B cell (primary cell): ENCODE measurements around the gene OPN1MW3. TPM values are rescaled to one million over a fixed set of nuclear protein-coding genes. Genes with fewer than 3 reads are reported as not detected.

Source experiments
- ATAC-seq: fragments of 200-7000 bp; cut with Tn5 transposase; one replicate; pipeline ENCODE4 v1.10.0; 2021; ENCODE audit warnings: low read depth, mild to moderate bottlenecking, moderate number of reproducible peaks, moderate library complexity
- CTCF ChIA-PET: fragments of 350-600 bp; sonication (Branson Sonifier 250); formaldehyde crosslinking; loops from one replicate; lab custom pipeline; 2021; ENCODE audit warnings: antibody characterized with exemption, inconsistent platforms; lab: Charles Lee
- POLR2A ChIA-PET: fragments of 350-600 bp; sonication (Branson Sonifier 250); formaldehyde crosslinking; loops from one replicate; lab custom pipeline; 2021; ENCODE audit warnings: antibody characterized with exemption; lab: Charles Lee
- DNase-seq: peaks from one replicate; pipeline ENCODE4 v3.0.0; 2013
- H2AFZ ChIP-seq: 2 replicates; pipeline ENCODE4 v1.6.1; 2012; ENCODE audit warnings: mild to moderate bottlenecking, low read depth, low read length; ENCODE audit not compliant: insufficient read depth, poor library complexity, severe bottlenecking
- H3K27ac ChIP-seq, 2 donors: 1 replicate in 1 of 2; 2 replicates in 1 of 2; pipeline ENCODE4 v1.5.1; 2012 to 2013; ENCODE audit warnings: low read length in 2 of 2, mild to moderate bottlenecking in 2 of 2, moderate library complexity in 1 of 2
- H3K27me3 ChIP-seq, 4 experiments: fragments of 200-600 bp in 1 of 4; sonication (generic) in 1 of 4; replicated peaks in 1 of 4; 1 replicate in 2 of 4; 2 replicates in 2 of 4; pipeline versions ENCODE4 v1.6.1 to v1.7.0; 2013 to 2016; ENCODE audit warnings: low read length in 3 of 4, mild to moderate bottlenecking in 2 of 4, mixed read lengths in 1 of 4, moderate library complexity in 1 of 4; ENCODE audit not compliant: insufficient read depth in 4 of 4, control insufficient read depth in 3 of 4; ENCODE audit errors: control extremely low read depth in 1 of 4
- H3K36me3 ChIP-seq, 2 experiments: replicated peaks in 1 of 2; 1 replicate in 1 of 2; 2 replicates in 1 of 2; pipeline versions ENCODE4 v1.6.1 to v1.7.1; 2013; ENCODE audit warnings: low read length in 1 of 2; ENCODE audit not compliant: insufficient read depth in 2 of 2, control insufficient read depth in 1 of 2; ENCODE audit errors: control extremely low read depth in 1 of 2, extremely low read depth in 1 of 2
- H3K4me1 ChIP-seq, 2 donors: fragments of 200-600 bp in 1 of 2; sonication (generic) in 1 of 2; 1 replicate in 1 of 2; 2 replicates in 1 of 2; pipeline versions ENCODE4 v1.5.1 to v1.6.1; 2013 to 2017; ENCODE audit warnings: low read length in 2 of 2; ENCODE audit not compliant: control insufficient read depth in 2 of 2, insufficient read depth in 2 of 2
- H3K4me2 ChIP-seq: replicated peaks from 2 replicates; pipeline ENCODE3; 2012; ENCODE audit warnings: mild to moderate bottlenecking, low read depth, low read length; ENCODE audit not compliant: poor library complexity, severe bottlenecking
- H3K4me3 ChIP-seq, 5 experiments: fragments of 200-600 bp in 1 of 5; sonication (generic) in 1 of 5; 1 replicate in 3 of 5; 2 replicates in 2 of 5; pipeline versions ENCODE4 v1.5.1 to v1.7.0; 2011 to 2016; ENCODE audit warnings: low read length in 4 of 5, mild to moderate bottlenecking in 4 of 5, low read depth in 2 of 5, control low read depth in 1 of 5, moderate library complexity in 1 of 5; ENCODE audit not compliant: insufficient read depth in 1 of 5; ENCODE audit errors: control extremely low read depth in 1 of 5, extremely low read depth in 1 of 5
- H3K79me2 ChIP-seq: fragments of 200-600 bp; sonication (generic); one replicate; pipeline ENCODE4 v1.6.0; 2016; ENCODE audit warnings: low read length; ENCODE audit not compliant: control insufficient read depth, insufficient read depth
- H3K9ac ChIP-seq: fragments of 200-600 bp; sonication (generic); 2 replicates; pipeline ENCODE4 v1.6.1; 2017; ENCODE audit warnings: mild to moderate bottlenecking, low read length, moderate library complexity
- H3K9me3 ChIP-seq, 3 donors: one replicate each; pipeline versions ENCODE4 v1.6.1 to v1.7.1; 2013; ENCODE audit warnings: low read length in 2 of 3; ENCODE audit not compliant: control insufficient read depth in 2 of 3, insufficient read depth in 1 of 3; ENCODE audit errors: control extremely low read depth in 1 of 3
- H4K20me1 ChIP-seq: 2 replicates; pipeline ENCODE4 v1.6.0; 2012; ENCODE audit warnings: mild to moderate bottlenecking, low read length; ENCODE audit not compliant: insufficient read depth, control insufficient read depth, poor library complexity, severe bottlenecking
- H3K27ac Mint-ChIP-seq: one replicate; pipeline ENCODE4 v1.8.0; 2021; ENCODE audit warnings: mixed read lengths
- H3K27me3 Mint-ChIP-seq: one replicate; pipeline ENCODE4 v1.8.0; 2021; ENCODE audit warnings: mixed read lengths
- H3K4me1 Mint-ChIP-seq: one replicate; pipeline ENCODE4 v1.8.0; 2021; ENCODE audit warnings: mixed read lengths
- H3K4me3 Mint-ChIP-seq: one replicate; pipeline ENCODE4 v1.8.0; 2021; ENCODE audit warnings: mixed read lengths
- H3K9me3 Mint-ChIP-seq: one replicate; pipeline ENCODE4 v1.8.0; 2022; ENCODE audit warnings: mixed read lengths; ENCODE audit not compliant: insufficient read depth
- CTCF ChIP-seq: fragments of 200-600 bp; IDR thresholded peaks from one replicate; pipeline ENCODE4 v1.8.0; 2022; ENCODE audit warnings: antibody characterized with exemption, mild to moderate bottlenecking
- EZH2 ChIP-seq: IDR thresholded peaks from 2 replicates; pipeline ENCODE4 v1.6.1; 2012; ENCODE audit warnings: borderline replicate concordance, low read depth, mild to moderate bottlenecking, moderate library complexity, low read length; ENCODE audit not compliant: insufficient read depth, poor library complexity, severe bottlenecking
- WGBS: methylation state at CpG from one replicate; pipeline ENCODE4 v1.1.5; 2013; ENCODE audit warnings: missing lambda C conversion rate; ENCODE audit not compliant: insufficient coverage; 5-methylcytosine and 5-hydroxymethylcytosine counted together
- intact Hi-C: fragments of 100-400 bp; cut with micrococcal nuclease; formaldehyde crosslinking; loops from one replicate; pipeline ENCODE4 v1.10.0; 2022
- polyA plus RNA-seq: library from polyadenylated mRNA; depleted of rRNA; stranded (reverse); fragments of >200 nt; gene quantifications from 2 replicates; pipeline ENCODE4 v1.2.3, GENCODE V29; 2012
- total RNA-seq, 2 donors: library from RNA; stranded (reverse); fragments of 120-200 nt in 1 of 2; gene quantifications; 1 replicate in 1 of 2; 2 replicates in 1 of 2; pipeline versions ENCODE4 v1.2.3 to v1.2.4, GENCODE V29; 2013 to 2022

OPN1MW3 gene
- total and polyA plus RNA-seq, 2 donors (not counting 1 experiment from before 2014, with no cell fraction given) = not detected

- 93% methylated on average over 3 of the region's 8 CpGs for WGBS
- Histone ChIP-seq H3K9me3 (peaks cover 0 to 5% (median 0%) of the 10 kb centered on the region in 3 donors), H3K36me3 (no peaks in the 10 kb centered on the region), H3K9ac (no peak overlapping the region), H3K4me2 (no peak overlapping the region), H3K79me2 (no peaks in the 10 kb centered on the region), H3K27ac (no peak overlapping the region), H3K4me3 (no peak overlapping the region), H3K4me1 (peaks cover 34 to 41% of the 10 kb centered on the region in 2 donors), H2AFZ (no peak overlapping the region), H4K20me1 (no peaks in the 10 kb centered on the region), H3K27me3 (no peaks in the 10 kb centered on the region)
- intact Hi-C loops = no loop called here
- H3K4me3 Mint-ChIP-seq = no peak overlapping the region
- ChIA-PET POLR2A (interaction anchor here (0.6 kb wide), 1 partner anchor 240 kb away, joined by 6 read pairs; no protein-coding TSS in a partner anchor), CTCF (interaction anchor here (0.7 kb wide), 1 partner anchor 244 kb away, joined by 4 read pairs; no protein-coding TSS in a partner anchor)
- no peak for TF ChIP-seq EZH2
- no peak for TF ChIP-seq CTCF
- ATAC-seq (no peak), DNase-seq (no peak)
- no peaks in the 10 kb centered on the region for H3K27me3 Mint-ChIP-seq
- no peaks in the 10 kb centered on the region for H3K9me3 Mint-ChIP-seq
- no peak overlapping the region for H3K27ac Mint-ChIP-seq
- H3K4me1 Mint-ChIP-seq = peaks cover 40% of the 10 kb centered on the region
Measured at GRCh38 chrX:154303476-154303875, 46.1 kb downstream of the OPN1MW3 start.

- Mint-ChIP-seq H3K4me3 (no peak overlapping the region), H3K9me3 (no peaks in the 10 kb centered on the region), H3K27ac (no peak overlapping the region), H3K27me3 (no peaks in the 10 kb centered on the region), H3K4me1 (peaks cover 38% of the 10 kb centered on the region)
- POLR2A ChIA-PET = no interaction called here
- 80% methylated on average over 2 of the region's 10 CpGs for whole genome bisulfite sequencing
- Histone ChIP-seq H3K27me3 (no peaks in the 10 kb centered on the region), H3K4me1 (peaks cover 34 to 43% of the 10 kb centered on the region in 2 donors), H3K79me2 (no peaks in the 10 kb centered on the region), H3K4me2 (no peak overlapping the region), H2AFZ (no peak overlapping the region), H3K4me3 (no peak overlapping the region), H3K9ac (no peak overlapping the region), H3K36me3 (no peaks in the 10 kb centered on the region), H3K27ac (no peak overlapping the region), H3K9me3 (peaks cover 0 to 5% (median 0%) of the 10 kb centered on the region in 3 donors), H4K20me1 (no peaks in the 10 kb centered on the region)
- intact Hi-C loops = no loop called here
- ATAC-seq (no peak), DNase-seq (no peak)
- no peak for TF ChIP-seq EZH2
- TF ChIP-seq CTCF = no peak
- CTCF ChIA-PET = interaction anchor here (6.1 kb wide), 1 partner anchor 169 kb away, joined by 63 read pairs; no protein-coding TSS in a partner anchor
Measured at GRCh38 chrX:154304846-154305245, 47.5 kb downstream of the OPN1MW3 start.
